Astrocyte (in vitro differentiated cells and primary cell): ENCODE results near the gene PLCG1. TPM values are rescaled to one million over a fixed set of nuclear protein-coding genes. Genes with fewer than 3 reads are reported as not detected.

Source experiments
- DNase-seq: peaks from one replicate; pipeline ENCODE4 v3.0.0-alpha.2; 2010; ENCODE audit warnings: low read depth
- FAIRE-seq: peaks from 2 replicates; lab custom pipeline; 2011; peaks lifted over from hg19 to GRCh38; lab: Jason Lieb, UNC
- H2AFZ ChIP-seq: 2 replicates; pipeline ENCODE4 v1.6.0; 2012; ENCODE audit warnings: low read depth, low read length, inconsistent platforms
- H3K27ac ChIP-seq: 2 replicates; pipeline ENCODE4 v1.5.1; 2011; ENCODE audit warnings: low read depth, low read length, inconsistent platforms
- H3K27me3 ChIP-seq: 2 replicates; pipeline ENCODE4 v1.6.0; 2011; ENCODE audit warnings: low read length, inconsistent platforms; ENCODE audit not compliant: insufficient read depth
- H3K36me3 ChIP-seq: 2 replicates; pipeline ENCODE4 v1.5.1; 2011; ENCODE audit warnings: low read length, inconsistent platforms; ENCODE audit not compliant: insufficient read depth
- H3K4me1 ChIP-seq: 2 replicates; pipeline ENCODE4 v1.5.1; 2011; ENCODE audit warnings: low read length, inconsistent platforms; ENCODE audit not compliant: insufficient read depth
- H3K4me2 ChIP-seq: 2 replicates; pipeline ENCODE4 v1.6.0; 2012; ENCODE audit warnings: low read length, inconsistent platforms
- H3K4me3 ChIP-seq: 2 replicates; pipeline ENCODE4 v1.5.1; 2011; ENCODE audit warnings: low read depth, mild to moderate bottlenecking, low read length, inconsistent platforms; ENCODE audit not compliant: insufficient read depth
- H3K79me2 ChIP-seq: 2 replicates; pipeline ENCODE4 v1.6.0; 2012; ENCODE audit warnings: mild to moderate bottlenecking, low read length, inconsistent platforms; ENCODE audit not compliant: insufficient read depth
- H3K9ac ChIP-seq: 2 replicates; pipeline ENCODE4 v1.6.0; 2012; ENCODE audit warnings: mild to moderate bottlenecking, low read length, inconsistent platforms
- H3K9me3 ChIP-seq: 2 replicates; pipeline ENCODE4 v1.5.1; 2012; ENCODE audit warnings: low read depth, mild to moderate bottlenecking, low read length, inconsistent platforms; ENCODE audit not compliant: insufficient read depth
- H4K20me1 ChIP-seq: 2 replicates; pipeline ENCODE4 v1.6.0; 2012; ENCODE audit warnings: low read length, inconsistent platforms; ENCODE audit not compliant: insufficient read depth
- H3K27ac Mint-ChIP-seq: one replicate; pipeline ENCODE4 v1.8.0; 2021; ENCODE audit warnings: mild to moderate bottlenecking, mixed read lengths; ENCODE audit not compliant: unreplicated experiment
- H3K27me3 Mint-ChIP-seq: one replicate; pipeline ENCODE4 v1.8.0; 2021; ENCODE audit warnings: low read depth, mixed read lengths; ENCODE audit not compliant: unreplicated experiment
- H3K36me3 Mint-ChIP-seq: one replicate; pipeline ENCODE4 v1.8.0; 2021; ENCODE audit warnings: low read depth, mixed read lengths; ENCODE audit not compliant: unreplicated experiment
- H3K4me1 Mint-ChIP-seq: one replicate; pipeline ENCODE4 v1.8.0; 2021; ENCODE audit warnings: low read depth, mixed read lengths; ENCODE audit not compliant: unreplicated experiment
- H3K4me3 Mint-ChIP-seq: one replicate; pipeline ENCODE4 v1.8.0; 2021; ENCODE audit warnings: mild to moderate bottlenecking, moderate library complexity, mixed read lengths; ENCODE audit not compliant: unreplicated experiment
- H3K9me3 Mint-ChIP-seq: one replicate; pipeline ENCODE4 v1.8.0; 2021; ENCODE audit warnings: mild to moderate bottlenecking, mixed read lengths; ENCODE audit not compliant: unreplicated experiment
- CTCF ChIP-seq: IDR thresholded peaks from 2 replicates; pipeline ENCODE4 v1.5.1; 2011; ENCODE audit warnings: low read depth, mild to moderate bottlenecking, inconsistent platforms, low read length, moderate library complexity; ENCODE audit not compliant: insufficient read depth
- EZH2 ChIP-seq: IDR thresholded peaks from 2 replicates; pipeline ENCODE4 v1.6.1; 2012; ENCODE audit warnings: mild to moderate bottlenecking, low read length, inconsistent platforms; ENCODE audit not compliant: insufficient read depth
- total RNA-seq: library from RNA; stranded (reverse); gene quantifications from 2 replicates; pipeline ENCODE4 v1.2.1, GENCODE V29; 2021

The PLCG1 gene
- total RNA-seq, 1 donor from 2014 or later, result 129 TPM

- H3K4me1 Mint-ChIP-seq, result peaks cover 49% of the 10 kb centered on the region
- no peak for TF ChIP-seq EZH2
- TF ChIP-seq CTCF, result no peak
- H3K9me3 Mint-ChIP-seq, result no peaks in the 10 kb centered on the region
- H3K27me3 Mint-ChIP-seq, result no peaks in the 10 kb centered on the region
- FAIRE-seq (no peak), DNase-seq (no peak)
- H3K27ac Mint-ChIP-seq, result peak overlapping the region; percentile 43
- H3K79me2 ChIP-seq, result peaks cover 11% of the 10 kb centered on the region
- peak overlapping the region; percentile 59 for H3K4me2 ChIP-seq
- no peaks in the 10 kb centered on the region for H3K9me3 ChIP-seq
- H3K4me3 Mint-ChIP-seq, result peak overlapping the region; percentile 34
- peaks cover 38% of the 10 kb centered on the region for H3K36me3 Mint-ChIP-seq
- peaks cover 30% of the 10 kb centered on the region for H3K36me3 ChIP-seq
- peaks cover 31% of the 10 kb centered on the region for H4K20me1 ChIP-seq
- H3K4me3 ChIP-seq, result no peak overlapping the region
- H2AFZ ChIP-seq, result no peak overlapping the region
- H3K4me1 ChIP-seq, result peaks cover 31% of the 10 kb centered on the region
- H3K27ac ChIP-seq, result peak overlapping the region; percentile 72
- H3K27me3 ChIP-seq, result no peaks in the 10 kb centered on the region
- H3K9ac ChIP-seq, result peak overlapping the region; percentile 47
Observed at GRCh38 chr20:41176711-41177552, 39.6 kb downstream of the PLCG1 start.

DNA sequence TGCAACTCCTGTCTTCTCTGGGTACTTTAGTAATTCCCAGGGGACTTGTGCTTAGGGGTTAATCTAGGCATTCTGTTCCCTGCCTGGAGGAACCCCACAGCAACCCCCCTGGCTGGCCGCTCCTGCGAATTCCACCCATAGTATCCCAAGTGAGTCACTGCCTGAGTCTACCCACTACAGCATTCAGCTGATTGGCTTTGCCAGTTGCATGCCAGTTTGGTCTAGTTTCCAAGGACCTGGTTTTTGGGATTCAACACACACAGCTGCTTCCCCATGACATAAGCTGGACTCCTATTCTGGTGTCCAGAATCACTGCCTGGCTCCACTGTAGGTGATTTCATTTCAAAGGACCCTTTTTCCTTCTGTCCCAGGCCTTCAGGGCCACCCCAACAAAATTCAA is 40.3 kb downstream of the PLCG1 start:
- DNase-seq (peak; percentile 91), FAIRE-seq (peak; percentile 83)
- Mint-ChIP-seq H3K36me3 (peaks cover 41% of the 10 kb centered on the region), H3K27ac (peak overlapping the region; percentile 92), H3K27me3 (no peaks in the 10 kb centered on the region), H3K4me1 (peaks cover 52% of the 10 kb centered on the region), H3K9me3 (no peaks in the 10 kb centered on the region), H3K4me3 (no peak overlapping the region)
- Histone ChIP-seq H3K4me3 (no peak overlapping the region), H3K9ac (peak overlapping the region; percentile 47), H3K36me3 (peaks cover 29% of the 10 kb centered on the region), H3K4me1 (peaks cover 31% of the 10 kb centered on the region), H4K20me1 (peaks cover 27% of the 10 kb centered on the region), H3K79me2 (peaks cover 11% of the 10 kb centered on the region), H3K27me3 (no peaks in the 10 kb centered on the region), H3K4me2 (peak overlapping the region; percentile 59), H3K27ac (peak overlapping the region; percentile 72), H3K9me3 (no peaks in the 10 kb centered on the region), H2AFZ (no peak overlapping the region)
- no peak for TF ChIP-seq CTCF

- Histone ChIP-seq H4K20me1 (peaks cover 21% of the 10 kb centered on the region), H3K27me3 (no peaks in the 10 kb centered on the region), H3K27ac (peak overlapping the region; percentile 72), H3K9me3 (no peaks in the 10 kb centered on the region), H3K9ac (no peak overlapping the region), H2AFZ (no peak overlapping the region), H3K4me2 (no peak overlapping the region), H3K4me3 (no peak overlapping the region), H3K79me2 (peaks cover 11% of the 10 kb centered on the region), H3K4me1 (peaks cover 31% of the 10 kb centered on the region), H3K36me3 (peaks cover 23% of the 10 kb centered on the region)
- FAIRE-seq (no peak), DNase-seq (no peak)
- Mint-ChIP-seq H3K27ac (peak overlapping the region; percentile 92), H3K36me3 (peaks cover 35% of the 10 kb centered on the region), H3K9me3 (no peaks in the 10 kb centered on the region), H3K4me3 (no peak overlapping the region), H3K27me3 (no peaks in the 10 kb centered on the region), H3K4me1 (peaks cover 52% of the 10 kb centered on the region)
- TF ChIP-seq CTCF (no peak), EZH2 (no peak)
Observed at GRCh38 chr20:41178495-41178894, 41.2 kb downstream of the PLCG1 start.
